Neutrophil (primary cell): ENCODE results near the gene PPP5C.

ENCODE experiments used
- H3K27ac ChIP-seq: fragments of 200-600 bp; sonication (generic); 2 replicates; pipeline ENCODE4 v1.5.1; 2016; ENCODE audit warnings: mild to moderate bottlenecking, moderate library complexity
- H3K27me3 ChIP-seq: fragments of 200-600 bp; sonication (generic); 2 replicates; pipeline ENCODE4 v1.6.0; 2016; ENCODE audit warnings: mild to moderate bottlenecking
- H3K36me3 ChIP-seq: fragments of 200-600 bp; sonication (generic); 2 replicates; pipeline ENCODE4 v1.5.1; 2017
- H3K4me1 ChIP-seq, 2 experiments: fragments of 200-600 bp in 1 of 2; sonication (generic) in 1 of 2; 1 replicate in 1 of 2; 2 replicates in 1 of 2; pipeline versions ENCODE4 v1.5.1 to v1.6.1; 2013 to 2016; ENCODE audit warnings: low read depth in 1 of 2, low read length in 1 of 2, mild to moderate bottlenecking in 1 of 2, moderate library complexity in 1 of 2; ENCODE audit not compliant: control insufficient read depth in 1 of 2, insufficient read depth in 1 of 2
- H3K4me3 ChIP-seq, 2 experiments: fragments of 200-600 bp in 1 of 2; sonication (generic) in 1 of 2; 1 replicate in 1 of 2; 2 replicates in 1 of 2; pipeline ENCODE4 v1.5.1; 2013 to 2016; ENCODE audit warnings: low read depth in 1 of 2, low read length in 1 of 2, mild to moderate bottlenecking in 1 of 2, moderate library complexity in 1 of 2
- H3K9me3 ChIP-seq: fragments of 200-600 bp; sonication (generic); 2 replicates; pipeline ENCODE4 v1.5.1; 2016
- CTCF ChIP-seq: fragments of 200-600 bp; sonication (generic); IDR thresholded peaks from 2 replicates; pipeline ENCODE4 v1.5.1; 2016; ENCODE audit warnings: antibody characterized with exemption

PPP5C gene

GRCh38 chr19:46390121-46390858 lies 43.4 kb downstream of the PPP5C start:
- TF ChIP-seq CTCF = no peak
- no peak overlapping the region for H3K4me3 ChIP-seq
- H3K4me1 ChIP-seq = no peaks in the 10 kb centered on the region
- H3K9me3 ChIP-seq = no peaks in the 10 kb centered on the region
- H3K27ac ChIP-seq = no peak overlapping the region
- no peaks in the 10 kb centered on the region for H3K27me3 ChIP-seq
- H3K36me3 ChIP-seq = peaks cover 50% of the 10 kb centered on the region

- Histone ChIP-seq H3K4me3 (no peak overlapping the region), H3K36me3 (peaks cover 50% of the 10 kb centered on the region), H3K27ac (no peak overlapping the region), H3K4me1 (no peaks in the 10 kb centered on the region), H3K9me3 (no peaks in the 10 kb centered on the region), H3K27me3 (no peaks in the 10 kb centered on the region)
- TF ChIP-seq CTCF = no peak
These were observed 44.0 kb downstream of the PPP5C start for GRCh38 chr19:46390866-46391265.

- TF ChIP-seq CTCF = no peak
- no peaks in the 10 kb centered on the region for H3K4me1 ChIP-seq
- H3K36me3 ChIP-seq = peaks cover 50% of the 10 kb centered on the region
- no peaks in the 10 kb centered on the region for H3K9me3 ChIP-seq
- H3K4me3 ChIP-seq = no peak overlapping the region
- H3K27ac ChIP-seq = no peak overlapping the region
- no peaks in the 10 kb centered on the region for H3K27me3 ChIP-seq
These were observed 44.7 kb downstream of the PPP5C start for GRCh38 chr19:46391296-46392251.

- TF ChIP-seq CTCF = no peak
- Histone ChIP-seq H3K4me1 (no peaks in the 10 kb centered on the region), H3K4me3 (no peak overlapping the region), H3K27ac (no peak overlapping the region), H3K27me3 (peaks cover 2% of the 10 kb centered on the region), H3K36me3 (peaks cover 43% of the 10 kb centered on the region), H3K9me3 (no peaks in the 10 kb centered on the region)
These were observed 45.4 kb downstream of the PPP5C start for GRCh38 chr19:46392252-46392801.

GRCh38 chr19:46392837-46393236 lies 46.0 kb downstream of the PPP5C start:
- H3K27ac ChIP-seq = no peak overlapping the region
- TF ChIP-seq CTCF = no peak
- no peaks in the 10 kb centered on the region for H3K4me1 ChIP-seq

More at GRCh38 chr19:46392837-46393236, 46.0 kb downstream of the PPP5C start:
- peaks cover 7% of the 10 kb centered on the region for H3K27me3 ChIP-seq
- H3K36me3 ChIP-seq = peaks cover 38% of the 10 kb centered on the region
- no peak overlapping the region for H3K4me3 ChIP-seq
- H3K9me3 ChIP-seq = no peaks in the 10 kb centered on the region
